Amygdala (tissue), 56 donors: ENCODE measurements around the gene BCL3.
"Not testable (repeated sequence)": the region's sequence is repeated elsewhere in the genome, so short reads cannot be mapped to it uniquely, and the experiment has no call there.

Source experiments
- DNase-seq, 56 donors: peaks; one replicate each; lab custom pipeline; 2025; lab: John Stamatoyannopoulos, UW

The BCL3 gene

DNA sequence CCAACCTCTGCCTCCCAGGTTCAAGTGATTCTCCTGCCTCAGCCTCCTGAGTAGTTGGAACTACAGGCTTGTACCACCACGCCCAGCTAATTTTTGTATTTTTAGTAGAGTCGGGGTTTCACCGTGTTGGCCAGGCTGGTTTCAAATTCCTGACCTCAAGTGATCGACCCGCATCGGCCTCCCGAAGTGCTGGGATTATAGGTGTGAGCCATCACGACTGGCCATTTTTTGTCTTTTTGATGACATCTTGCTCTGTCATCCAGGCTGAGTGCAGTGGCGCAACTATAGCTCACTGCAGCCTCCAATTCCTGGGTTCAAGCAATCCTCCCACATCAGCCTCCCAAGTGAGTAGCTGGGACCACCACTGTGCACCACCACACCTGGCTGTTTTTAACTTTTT, 28.1 kb upstream of the BCL3 start:
- not testable (repeated sequence) for DNase-seq

DNA sequence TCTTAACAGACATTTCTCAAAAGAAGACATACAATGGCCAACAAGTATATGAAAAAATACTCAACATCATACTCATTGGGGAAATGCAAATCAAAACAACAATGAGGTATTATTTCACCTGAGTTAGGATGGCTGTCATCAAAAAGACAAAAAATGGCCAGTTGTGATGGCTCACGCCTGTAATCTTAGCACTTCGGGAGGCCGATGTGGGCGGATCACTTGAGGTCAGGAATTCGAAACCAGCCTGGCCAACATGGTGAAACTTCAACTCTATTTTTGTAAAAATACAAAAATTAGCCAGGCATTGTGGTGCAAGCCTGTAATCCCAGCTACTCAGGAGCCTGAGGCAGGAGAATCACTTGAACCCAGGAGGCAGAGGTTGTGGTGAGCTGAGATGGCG, 27.6 kb upstream of the BCL3 start:
- DNase-seq, result no peak

DNA sequence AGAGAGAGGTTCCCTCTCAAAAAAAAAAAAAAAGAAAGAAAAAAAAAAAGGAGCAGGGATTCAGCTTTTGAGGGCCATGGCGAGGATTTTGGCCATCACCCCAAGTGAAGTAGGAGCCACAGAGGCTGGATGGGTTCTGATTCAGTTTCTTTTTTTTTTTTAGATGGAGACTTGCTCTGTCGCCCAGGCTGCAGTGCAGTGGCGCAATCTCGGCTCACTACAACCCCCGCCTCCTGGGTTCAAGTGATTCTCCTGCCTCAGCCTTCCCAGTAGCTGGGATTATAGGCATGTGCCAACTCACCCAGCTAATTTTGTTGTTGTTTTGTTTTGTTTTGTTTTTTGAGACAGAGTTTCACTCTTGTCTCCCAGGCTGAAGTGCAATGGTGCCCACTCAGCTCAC, 27.1 kb upstream of the BCL3 start:
- not testable (repeated sequence) for DNase-seq

DNA sequence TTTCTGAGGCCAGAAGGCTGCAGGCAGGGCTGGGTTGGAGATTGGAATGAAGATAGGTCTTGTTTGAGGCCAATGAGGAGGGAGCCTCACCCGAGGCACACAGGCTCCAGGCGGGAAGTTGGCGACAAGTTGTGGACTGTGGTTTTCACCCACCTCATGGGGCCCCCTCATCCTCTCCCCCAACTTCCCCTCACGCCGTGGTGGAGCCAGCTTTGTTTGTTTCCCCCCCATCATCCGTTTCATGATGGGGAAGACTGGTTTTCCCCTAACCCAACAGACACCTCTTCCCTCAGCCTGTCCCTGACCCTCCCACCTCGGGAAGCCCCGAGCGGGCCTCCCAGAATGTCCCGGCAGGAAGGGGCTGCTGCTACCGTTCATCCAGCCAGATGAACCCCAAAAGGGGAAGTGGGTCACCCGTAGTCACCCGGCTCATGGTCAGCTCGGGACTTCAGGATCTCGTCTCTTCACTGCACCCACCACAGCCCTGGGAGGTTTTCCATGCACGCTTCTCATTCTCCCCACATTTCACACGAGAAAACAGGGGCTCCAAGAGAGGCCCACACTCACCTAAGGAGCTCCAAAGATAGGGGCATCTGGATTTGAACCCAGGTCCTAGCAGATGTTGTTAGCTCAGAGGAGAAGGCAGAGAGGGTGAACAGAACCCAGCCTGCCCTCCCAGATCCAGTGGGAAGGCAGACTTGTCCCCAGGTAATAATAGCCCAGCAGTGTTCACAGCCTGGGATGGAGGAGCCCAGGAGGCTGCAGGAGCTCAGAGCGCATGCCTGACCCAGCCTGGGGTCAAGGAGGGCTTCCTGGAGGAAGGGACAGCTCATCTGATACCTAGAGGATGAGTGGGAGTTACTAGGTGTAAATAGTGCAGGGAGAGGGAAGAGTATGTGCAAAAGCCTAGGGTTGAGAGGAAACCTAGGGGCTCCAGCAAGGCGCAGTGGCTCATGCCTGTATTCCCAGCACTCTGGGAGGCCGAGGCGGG, 26.1 kb upstream of the BCL3 start:
- peak in 3 of 56 donors; percentile 4 to 12 (median 9) for DNase-seq

DNA sequence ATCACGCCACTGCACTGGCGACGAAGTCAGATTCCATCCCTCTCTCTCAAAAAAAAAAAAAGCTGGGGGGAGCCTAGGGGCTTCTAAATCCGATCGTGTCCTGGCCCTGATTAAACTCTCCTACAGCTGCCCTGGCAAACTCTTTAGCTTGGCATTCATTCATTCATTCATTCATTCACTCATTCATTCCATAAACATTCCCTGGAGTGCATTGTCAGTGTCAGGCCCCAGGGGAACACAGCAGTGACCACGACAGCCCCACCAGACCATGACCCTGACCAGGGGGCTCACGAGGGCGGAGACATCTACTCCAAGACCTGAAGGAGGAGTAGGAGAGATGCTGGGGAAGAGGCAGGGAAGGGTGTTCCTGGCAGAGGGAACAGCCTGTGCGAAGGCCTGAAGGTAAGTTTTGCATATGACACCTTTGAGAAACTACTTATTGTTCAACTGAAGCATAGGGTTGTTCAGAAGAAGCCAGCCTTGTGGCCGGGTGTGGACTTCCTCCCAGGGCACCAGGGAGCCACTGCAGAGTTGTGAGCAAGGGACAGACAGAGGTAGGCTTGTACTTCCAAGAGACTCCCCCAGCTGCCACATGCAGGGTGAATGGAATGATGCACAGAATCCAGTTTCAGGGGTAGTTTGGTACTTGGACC, 25.1 kb upstream of the BCL3 start:
- DNase-seq, result no peak

DNA sequence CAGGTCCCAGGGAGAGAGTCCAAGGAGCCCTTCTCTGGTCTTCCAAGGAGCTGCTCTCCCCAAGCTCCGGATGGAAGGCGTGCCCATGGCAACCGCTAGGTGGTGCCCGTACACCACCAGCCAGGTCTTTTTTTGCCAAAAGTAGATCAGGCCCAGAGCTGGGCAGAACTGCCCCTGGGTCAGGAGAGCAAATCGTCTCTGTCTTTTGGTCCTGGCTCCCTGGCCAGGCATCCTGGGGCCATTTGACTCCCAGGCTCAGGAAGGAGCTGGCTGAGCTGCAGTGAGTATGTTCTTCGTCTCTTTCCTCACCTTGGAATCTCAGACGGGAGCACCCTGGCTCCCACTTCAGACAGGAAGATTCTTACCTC, 24.6 kb upstream of the BCL3 start:
- peak in 51 of 56 donors; percentile 6 to 75 (median 41) for DNase-seq

DNA sequence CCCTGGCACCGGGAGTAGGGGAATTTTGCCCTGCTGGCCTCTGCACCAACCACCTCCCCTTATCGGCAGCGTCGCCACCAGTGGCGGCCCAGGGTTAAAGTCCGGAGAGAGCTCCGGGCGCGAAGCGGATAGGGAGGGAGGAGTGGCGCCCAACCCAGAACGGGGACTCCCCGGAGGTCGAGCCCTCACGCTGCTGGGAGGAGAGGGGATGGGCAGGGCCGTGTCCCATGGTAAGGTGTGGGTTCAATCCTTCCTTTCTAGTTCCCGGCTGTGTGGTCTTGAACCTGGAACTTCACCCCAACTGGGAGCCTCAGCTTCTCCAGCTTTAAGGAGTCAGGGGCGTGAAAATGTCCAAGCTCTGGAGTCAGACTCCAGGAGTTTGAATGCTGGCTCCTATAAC, 23.3 kb upstream of the BCL3 start:
- DNase-seq, result no peak

DNA sequence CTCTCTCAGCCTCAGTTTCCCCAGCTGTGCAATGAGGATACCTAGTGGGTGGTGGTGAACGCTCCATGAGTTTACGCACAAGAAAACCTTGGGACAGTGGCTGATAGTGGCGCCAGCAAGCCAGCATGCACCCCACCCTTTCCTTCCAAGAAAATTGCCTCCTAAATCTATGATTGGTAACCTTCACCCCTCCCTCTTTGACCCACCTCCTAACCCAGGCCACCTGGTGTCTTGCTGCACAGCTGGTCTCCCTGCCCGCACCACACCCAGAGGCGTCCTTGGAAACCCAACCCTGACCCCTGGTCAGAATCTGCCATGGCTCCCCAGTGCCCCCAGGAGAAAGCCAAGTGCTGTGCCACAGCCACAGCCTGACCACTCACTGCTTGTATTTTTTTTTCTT, 22.8 kb upstream of the BCL3 start:
- DNase-seq, result no peak

DNA sequence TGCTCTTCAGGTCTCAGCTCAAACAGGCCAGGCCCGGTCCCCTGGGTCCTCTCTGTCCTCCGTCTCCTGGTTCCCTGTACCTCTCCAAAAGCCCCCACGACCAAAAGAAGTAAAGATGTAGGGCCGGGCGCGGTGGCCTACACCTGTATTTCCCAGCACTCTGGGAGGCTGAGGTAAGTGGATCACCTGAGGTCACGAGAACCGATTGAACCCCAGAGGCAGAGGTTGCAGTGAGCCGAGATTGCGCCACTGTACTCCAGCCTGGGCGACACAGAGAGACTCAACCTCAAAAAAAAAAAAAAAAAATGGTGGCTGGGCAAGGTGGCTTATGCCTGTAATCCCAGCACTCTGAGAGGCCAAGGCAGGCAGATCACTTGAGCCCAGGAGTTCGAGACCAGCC, 22.0 kb upstream of the BCL3 start:
- DNase-seq, result no peak

DNA sequence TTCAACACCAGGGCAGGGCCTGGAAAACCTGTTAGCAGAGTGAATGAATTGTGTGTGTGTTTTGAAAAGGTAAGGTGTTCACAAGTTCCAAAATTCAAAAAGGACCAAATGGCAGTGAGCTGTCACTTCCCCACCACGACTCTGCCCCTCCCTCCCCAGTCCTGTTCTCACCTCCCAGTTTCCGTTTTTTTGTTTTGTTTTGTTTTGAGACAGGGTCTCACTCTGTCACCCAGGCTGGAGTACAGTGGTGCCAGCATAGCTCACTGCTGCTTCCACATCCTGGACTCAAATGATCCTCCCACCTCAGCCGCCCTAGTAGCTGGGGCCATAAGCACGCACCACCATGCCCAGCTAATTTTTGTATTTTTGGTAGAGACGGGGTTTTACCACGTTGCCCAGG, 20.3 kb upstream of the BCL3 start:
- DNase-seq, result no peak

DNA sequence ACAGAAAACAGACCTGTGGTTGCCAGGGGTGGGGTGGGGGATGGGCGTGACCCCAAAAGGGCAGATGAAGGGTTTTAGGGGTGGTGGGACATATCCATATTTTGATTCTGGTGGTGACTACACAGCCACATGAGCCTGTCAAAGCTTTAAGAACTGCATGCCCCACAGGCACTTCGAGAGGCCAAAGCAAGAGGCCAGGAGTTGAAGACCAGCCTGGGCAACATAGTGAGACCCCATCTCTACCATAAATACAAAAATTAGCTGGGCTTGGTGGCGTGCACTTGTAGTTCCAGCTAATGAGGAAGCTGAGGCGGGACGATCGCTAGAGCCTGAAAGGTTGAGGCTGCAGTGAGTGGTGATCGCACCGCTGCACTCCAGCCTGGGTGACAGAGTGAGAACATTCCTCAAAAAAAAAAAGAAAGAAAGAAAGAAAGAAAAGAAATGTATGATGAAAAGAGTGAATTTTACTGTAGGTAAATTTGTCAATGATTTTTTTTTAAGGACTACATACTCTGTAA, 18.9 kb upstream of the BCL3 start:
- DNase-seq, result no peak

DNA sequence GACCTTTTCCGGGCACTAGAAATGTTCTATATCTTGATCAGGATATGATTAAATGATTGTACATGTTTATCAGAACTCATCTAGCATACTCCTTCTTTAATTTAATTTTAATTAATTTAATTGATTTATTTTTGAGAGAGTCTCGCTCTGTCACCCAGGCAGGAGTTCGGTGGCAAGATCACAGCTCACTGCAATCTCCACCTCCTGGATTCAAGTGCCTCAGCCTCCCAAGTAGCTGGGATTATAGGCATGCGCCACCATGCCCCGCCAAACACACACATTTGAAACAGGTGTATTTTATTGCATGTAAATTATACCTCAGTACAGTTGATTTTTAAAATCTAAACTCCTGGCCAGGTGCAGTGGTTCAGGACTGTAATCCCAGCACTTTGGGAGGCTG, 17.4 kb upstream of the BCL3 start:
- no peak for DNase-seq

DNA sequence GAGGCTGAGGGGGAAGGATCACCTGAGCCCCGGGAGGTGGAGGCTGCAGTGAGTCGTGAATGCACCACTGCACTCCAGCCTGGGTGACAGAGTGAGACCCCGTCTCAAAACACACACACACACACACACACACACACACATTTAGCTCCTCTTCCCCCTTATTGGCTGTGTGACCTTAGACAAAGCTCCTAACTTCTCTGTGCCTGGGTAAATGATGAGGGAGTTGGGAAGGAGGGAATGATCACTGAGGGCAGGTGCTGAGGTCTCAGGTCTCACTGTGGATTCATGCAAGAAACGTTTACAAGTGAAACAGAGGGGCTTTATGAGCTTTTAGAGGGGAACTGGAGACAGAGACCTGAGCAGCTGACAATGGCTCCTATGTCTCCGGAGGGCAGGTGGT, 16.9 kb upstream of the BCL3 start:
- no peak for DNase-seq

DNA sequence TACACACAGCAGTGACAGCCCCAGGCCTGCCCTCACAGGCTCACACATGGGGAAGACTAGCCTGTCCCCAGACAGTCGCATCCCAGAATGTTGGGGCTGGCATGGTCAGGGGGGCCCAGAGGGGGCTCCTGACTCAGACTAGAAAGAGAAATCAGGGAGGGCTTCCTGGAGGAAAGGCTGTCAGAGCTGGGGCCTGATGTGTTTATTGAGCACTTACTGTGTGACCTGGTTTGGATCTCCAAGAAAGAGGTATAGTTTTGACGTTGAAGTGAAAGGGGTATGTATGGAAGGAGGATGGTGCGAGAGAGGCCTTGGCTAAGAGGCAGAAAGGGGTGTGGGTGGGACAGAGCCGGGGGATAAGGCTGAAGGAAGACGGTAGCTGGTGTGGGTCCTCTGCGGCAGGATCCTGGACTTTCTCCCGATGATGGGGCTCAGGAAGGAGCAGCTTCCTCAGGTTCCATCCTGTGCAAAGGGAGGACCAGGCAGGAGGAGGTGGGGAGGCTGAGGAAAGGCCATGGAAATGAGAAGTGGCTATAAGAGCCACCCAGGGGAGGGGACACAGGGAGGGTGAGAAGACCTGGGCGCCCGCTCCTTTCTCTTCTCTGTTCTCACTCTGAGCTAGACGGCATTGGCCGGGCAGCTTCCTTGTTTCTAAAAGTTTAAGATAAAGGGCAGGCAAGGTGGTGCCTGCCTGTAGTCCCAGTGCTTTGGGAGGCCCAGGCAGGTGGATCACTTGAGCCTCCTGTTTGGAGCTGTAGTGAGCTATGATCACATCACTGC, 16.1 kb upstream of the BCL3 start:
- DNase-seq, result no peak

DNA sequence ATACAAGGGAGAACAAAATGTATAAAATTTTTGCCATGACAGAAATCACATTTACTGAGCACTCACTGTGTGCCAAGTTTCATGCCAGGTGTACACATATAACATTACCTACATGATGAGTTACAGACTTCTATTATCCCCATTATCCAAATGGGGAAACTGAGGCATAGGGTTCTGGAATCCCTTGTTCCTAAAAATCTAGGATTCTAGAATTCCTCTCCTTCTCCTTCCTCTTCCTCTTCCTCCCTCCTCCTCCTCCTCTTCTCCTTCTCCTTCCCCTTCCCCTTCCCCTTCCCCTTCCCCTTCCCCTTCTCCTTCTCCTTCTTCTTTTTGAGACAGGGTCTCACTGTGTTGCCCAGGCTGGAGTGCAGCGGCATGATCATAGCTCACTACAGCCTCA, 14.2 kb upstream of the BCL3 start:
- DNase-seq, result no peak

DNA sequence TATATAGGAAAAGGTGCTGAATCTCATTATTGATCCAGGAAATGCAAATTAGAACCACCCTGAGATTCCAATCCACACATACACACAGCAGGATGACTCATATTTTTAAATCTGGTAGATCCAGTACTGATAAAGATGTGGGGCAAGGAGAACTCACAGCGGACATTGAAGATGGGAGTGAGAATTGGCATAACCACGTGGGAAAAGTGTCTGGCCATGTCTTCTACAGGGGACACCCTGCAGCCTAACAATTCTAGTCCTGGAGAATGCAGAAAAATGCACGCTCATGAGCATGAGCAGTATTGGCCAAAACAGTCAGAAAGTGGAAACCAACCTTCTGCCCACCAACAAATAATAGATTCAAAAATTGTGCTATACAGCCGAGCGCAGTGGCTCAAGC, 13.5 kb upstream of the BCL3 start:
- DNase-seq, result no peak

DNA sequence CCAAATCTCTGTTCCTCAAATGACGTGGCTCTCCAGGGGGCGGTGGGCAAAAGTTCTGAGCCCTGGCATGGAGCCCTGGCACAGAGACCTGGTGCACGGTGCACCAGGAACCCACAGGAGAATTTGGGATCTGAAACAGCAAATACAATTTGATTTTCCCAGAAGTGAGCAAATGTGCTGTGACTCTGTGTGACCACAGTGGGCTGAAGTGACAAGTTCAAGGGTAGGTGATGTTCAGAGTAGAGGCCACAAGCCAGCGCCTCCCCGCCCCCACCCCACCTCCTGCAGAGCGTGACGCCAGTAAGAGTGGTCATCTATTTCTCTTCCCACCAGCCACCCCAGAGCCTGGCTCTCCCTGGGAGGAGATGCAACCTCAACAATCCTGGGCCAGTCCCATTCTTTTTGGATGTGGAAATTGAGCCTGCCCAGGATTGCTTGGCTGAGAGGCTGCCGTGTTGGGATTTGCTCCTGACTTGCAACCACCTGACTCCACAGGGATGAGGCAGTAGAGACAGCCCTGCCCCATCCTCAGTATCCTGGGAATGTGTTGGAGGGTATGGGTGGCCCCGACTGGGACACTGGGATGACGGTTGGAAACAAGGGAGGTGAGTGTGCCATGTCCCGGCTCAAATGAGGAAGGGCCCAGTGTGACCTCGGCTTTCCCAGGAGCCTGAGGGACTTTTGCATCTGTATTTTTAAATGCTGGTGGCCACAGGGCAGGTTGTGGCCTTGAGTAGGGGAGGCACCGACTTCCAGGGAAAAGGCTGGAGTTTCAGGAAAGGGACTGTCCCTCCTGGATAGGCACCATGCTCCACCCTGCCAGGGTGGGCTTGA, 11.1 kb upstream of the BCL3 start:
- peak in 1 of 56 donors; percentile 20 for DNase-seq

DNA sequence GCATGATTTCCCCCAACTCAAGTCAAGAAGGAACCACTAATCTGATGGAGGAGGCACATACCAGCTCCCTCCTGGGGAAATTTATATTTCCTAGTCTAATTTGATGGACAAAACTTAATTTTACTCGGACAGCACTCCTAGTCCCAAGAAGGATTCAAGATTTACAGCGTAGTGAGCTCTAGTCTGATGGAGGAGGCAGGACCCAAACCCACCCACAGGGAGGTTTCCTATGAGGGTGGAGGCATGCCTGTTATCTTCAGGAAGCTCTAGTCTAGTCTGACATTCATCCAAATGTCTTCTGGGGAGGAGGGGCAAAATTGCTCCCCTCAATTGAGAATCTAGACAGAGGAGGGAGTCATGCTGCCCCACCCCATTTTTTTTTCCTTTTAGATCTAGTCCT, 10.4 kb upstream of the BCL3 start:
- no peak for DNase-seq

DNA sequence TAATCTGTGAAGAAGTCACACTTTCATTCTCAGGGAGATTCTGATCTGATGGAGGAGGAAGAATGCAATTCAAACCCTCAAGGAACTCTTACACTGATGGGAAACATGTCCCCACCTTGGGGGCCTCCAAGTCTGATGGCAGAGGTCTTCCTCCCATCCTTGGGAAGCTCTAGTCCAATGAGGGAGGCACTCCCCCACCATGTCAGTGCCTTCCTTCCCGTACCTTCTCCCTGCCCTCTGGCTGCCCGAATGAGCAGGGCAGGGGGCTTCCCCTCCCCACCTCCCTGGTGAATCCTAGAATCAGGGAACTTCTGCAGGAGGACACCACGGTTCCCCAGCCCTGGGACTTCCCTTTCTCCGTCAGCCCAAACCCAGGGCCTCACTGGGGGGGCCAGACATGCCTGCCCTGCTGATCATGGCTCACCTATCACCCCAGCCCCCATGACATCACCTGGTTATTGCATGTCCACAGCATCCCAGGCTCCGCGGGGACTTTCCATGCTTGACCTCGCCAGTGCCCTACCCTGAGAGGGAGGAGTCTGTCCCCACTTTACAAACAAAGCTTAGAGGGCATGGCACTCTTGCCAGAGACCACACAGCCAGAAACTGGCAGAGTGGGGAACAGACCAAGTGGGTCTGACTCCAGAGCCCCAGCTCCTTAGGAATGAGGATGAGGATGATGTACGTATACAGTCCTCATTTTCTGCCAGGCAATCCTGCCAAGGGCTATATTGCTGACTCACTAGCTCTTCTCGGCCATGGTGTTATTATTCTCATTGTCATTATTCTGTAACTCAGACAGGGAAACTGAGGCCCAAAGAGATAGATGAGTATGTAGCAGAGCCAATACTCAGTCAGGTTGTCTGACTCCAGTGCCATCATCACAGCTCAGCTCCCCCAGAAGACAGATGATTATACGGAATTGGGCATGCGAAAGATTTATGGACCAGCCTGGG, 9.6 kb upstream of the BCL3 start:
- DNase-seq, result peak in 1 of 56 donors; percentile 7
